Measurements from ENCODE around the gene PBX1.

Gene PBX1

GRCh38 chr1:164563721-164564360, 4.9 kb downstream of the PBX1 start:
- DNase-seq (ENCODE audit: low read depth): no peak
- peak overlapping the region; percentile 85 for H3K4me3 ChIP-seq (replicated peaks; ENCODE audit: low read depth, low read length)
- TF ChIP-seq, protein P1, sequence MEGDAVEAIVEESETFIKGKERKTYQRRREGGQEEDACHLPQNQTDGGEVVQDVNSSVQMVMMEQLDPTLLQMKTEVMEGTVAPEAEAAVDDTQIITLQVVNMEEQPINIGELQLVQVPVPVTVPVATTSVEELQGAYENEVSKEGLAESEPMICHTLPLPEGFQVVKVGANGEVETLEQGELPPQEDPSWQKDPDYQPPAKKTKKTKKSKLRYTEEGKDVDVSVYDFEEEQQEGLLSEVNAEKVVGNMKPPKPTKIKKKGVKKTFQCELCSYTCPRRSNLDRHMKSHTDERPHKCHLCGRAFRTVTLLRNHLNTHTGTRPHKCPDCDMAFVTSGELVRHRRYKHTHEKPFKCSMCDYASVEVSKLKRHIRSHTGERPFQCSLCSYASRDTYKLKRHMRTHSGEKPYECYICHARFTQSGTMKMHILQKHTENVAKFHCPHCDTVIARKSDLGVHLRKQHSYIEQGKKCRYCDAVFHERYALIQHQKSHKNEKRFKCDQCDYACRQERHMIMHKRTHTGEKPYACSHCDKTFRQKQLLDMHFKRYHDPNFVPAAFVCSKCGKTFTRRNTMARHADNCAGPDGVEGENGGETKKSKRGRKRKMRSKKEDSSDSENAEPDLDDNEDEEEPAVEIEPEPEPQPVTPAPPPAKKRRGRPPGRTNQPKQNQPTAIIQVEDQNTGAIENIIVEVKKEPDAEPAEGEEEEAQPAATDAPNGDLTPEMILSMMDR (IDR thresholded peaks at IDR 0.05; ENCODE audit: low read length, missing control alignments): no peak

DNA sequence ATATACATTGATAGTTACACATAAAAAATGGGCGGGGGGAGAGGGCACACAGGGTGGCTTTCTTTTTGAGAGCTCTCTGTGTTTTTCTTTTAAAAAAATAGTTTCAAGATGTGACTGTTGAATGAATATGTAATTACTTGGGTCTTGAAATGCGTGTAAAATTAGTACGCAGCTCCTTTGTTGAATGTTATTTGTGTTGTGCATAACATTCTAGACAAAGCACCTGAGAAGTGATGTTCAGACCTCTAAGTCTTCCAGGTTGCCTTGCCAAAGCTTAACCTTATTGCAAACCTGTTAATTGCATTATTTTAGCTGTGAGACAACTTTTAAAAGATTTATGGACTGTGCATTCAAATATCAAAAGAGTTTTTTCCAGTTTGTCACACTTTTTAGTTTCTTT, 5.4 kb downstream of the PBX1 start:
- TF ChIP-seq, protein P1 (IDR thresholded peaks at IDR 0.05; ENCODE audit: low read length, missing control alignments): no peak
- H3K4me3 ChIP-seq (replicated peaks; ENCODE audit: low read depth, low read length): peak overlapping the region; percentile 85
- DNase-seq (ENCODE audit: low read depth): no peak

DNA sequence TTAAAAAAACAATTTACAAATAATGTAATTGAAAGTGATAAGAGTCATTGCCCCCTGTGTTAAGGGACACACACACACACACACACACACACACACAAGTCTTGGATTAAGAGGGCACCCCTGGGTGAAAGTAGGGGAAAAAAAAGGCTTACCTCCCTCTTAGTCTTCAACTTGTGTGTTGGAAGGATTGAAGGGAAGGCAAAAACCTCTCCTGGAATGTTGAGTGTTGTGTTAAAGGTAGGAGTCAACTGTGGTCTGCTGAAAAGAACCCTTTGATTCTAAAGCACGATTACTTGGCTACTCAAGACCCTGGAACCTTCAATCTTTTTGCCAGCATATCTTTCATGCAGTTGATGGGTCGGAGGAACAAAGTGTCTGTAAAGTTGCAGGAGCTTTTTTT, 6.4 kb downstream of the PBX1 start:
- TF ChIP-seq, protein P1 (IDR thresholded peaks at IDR 0.05; ENCODE audit: low read length, missing control alignments): no peak
- no peak for DNase-seq (ENCODE audit: low read depth)
- H3K4me3 ChIP-seq (replicated peaks; ENCODE audit: low read depth, low read length): peak overlapping the region; percentile 85

GRCh38 chr1:164567774-164568173, 8.8 kb downstream of the PBX1 start:
- TF ChIP-seq, protein P1 (IDR thresholded peaks at IDR 0.05; ENCODE audit: low read length, missing control alignments): no peak
- no peak overlapping the region for H3K4me3 ChIP-seq (replicated peaks; ENCODE audit: low read depth, low read length)
- no peak for DNase-seq (ENCODE audit: low read depth)

DNA sequence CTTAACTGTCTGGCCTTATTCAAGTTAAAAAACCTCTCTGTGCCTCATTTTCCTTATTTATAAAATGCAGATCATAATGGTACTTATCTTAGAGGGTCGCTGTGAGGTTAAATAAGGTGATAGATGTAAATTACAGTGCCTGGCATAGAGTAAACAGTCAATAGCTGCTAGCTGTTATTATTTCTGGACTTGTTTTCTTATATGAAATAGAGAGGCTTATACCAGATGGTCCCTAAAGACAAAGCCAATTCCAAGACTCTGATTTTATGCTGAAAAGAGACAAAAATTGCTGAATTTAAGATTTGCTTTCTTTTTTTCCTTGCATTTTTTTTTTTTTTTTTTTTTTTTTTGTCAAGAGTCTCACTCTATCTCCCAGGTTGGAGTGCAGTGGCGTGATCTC, 10.3 kb downstream of the PBX1 start:
- TF ChIP-seq, protein P1 (IDR thresholded peaks at IDR 0.05; ENCODE audit: low read length, missing control alignments): no peak
- DNase-seq (ENCODE audit: low read depth): no peak
- H3K4me3 ChIP-seq (replicated peaks; ENCODE audit: low read depth, low read length): no peak overlapping the region

DNA sequence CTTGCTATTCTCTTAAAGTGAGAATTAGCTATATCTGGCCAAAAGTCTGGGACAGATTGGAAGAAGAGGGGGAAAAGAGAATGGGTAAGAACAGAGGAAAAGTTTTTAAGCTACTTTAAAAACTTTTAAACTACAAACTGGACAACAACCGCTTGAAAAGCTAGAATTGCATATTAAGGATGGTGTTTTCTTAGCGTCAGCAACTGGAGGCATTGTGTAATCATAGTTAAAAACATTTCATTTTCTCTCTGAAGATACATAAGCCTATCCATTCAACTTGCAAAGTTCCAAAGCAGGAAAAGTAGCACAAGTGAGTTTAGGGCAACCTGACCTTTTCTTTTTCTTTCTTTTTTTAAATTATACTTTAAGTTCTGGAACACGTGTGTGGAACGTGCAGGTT, 10.9 kb downstream of the PBX1 start:
- TF ChIP-seq, protein P1 (IDR thresholded peaks at IDR 0.05; ENCODE audit: low read length, missing control alignments): no peak
- no peak overlapping the region for H3K4me3 ChIP-seq (replicated peaks; ENCODE audit: low read depth, low read length)
- DNase-seq (ENCODE audit: low read depth): no peak

GRCh38 chr1:164571333-164571732, 12.3 kb downstream of the PBX1 start:
- TF ChIP-seq, protein P1 (IDR thresholded peaks at IDR 0.05; ENCODE audit: low read length, missing control alignments): no peak
- H3K4me3 ChIP-seq (replicated peaks; ENCODE audit: low read depth, low read length): no peak overlapping the region

More at GRCh38 chr1:164571333-164571732, 12.3 kb downstream of the PBX1 start:
- DNase-seq (ENCODE audit: low read depth): no peak
